Mucosa of descending colon (tissue), 3 donors: Measurements from ENCODE around the gene MNX1. TPM values are rescaled to one million over a fixed set of nuclear protein-coding genes. Genes with fewer than 3 reads are reported as not detected.

ENCODE experiments used
- ATAC-seq: fragments of 200-7000 bp; cut with Tn5 transposase; one replicate; pipeline ENCODE4 v1.9.1; 2020; ENCODE audit warnings: mild to moderate bottlenecking, moderate library complexity
- DNase-seq, 3 donors: peaks; one replicate each; pipeline ENCODE4 v3.0.0-alpha.2; 2020
- H3K36me3 ChIP-seq: fragments of 200-600 bp; one replicate; pipeline ENCODE4 v1.8.0; 2021; ENCODE audit warnings: low read depth, mild to moderate bottlenecking
- H3K4me1 ChIP-seq: fragments of 200-600 bp; one replicate; pipeline ENCODE4 v1.8.0; 2021; ENCODE audit warnings: low read depth, mild to moderate bottlenecking
- H3K4me3 ChIP-seq: fragments of 200-600 bp; one replicate; pipeline ENCODE4 v1.8.0; 2021; ENCODE audit warnings: mild to moderate bottlenecking
- H3K9me3 ChIP-seq: fragments of 200-600 bp; one replicate; pipeline ENCODE4 v1.8.0; 2021; ENCODE audit warnings: mild to moderate bottlenecking
- CTCF ChIP-seq: fragments of 200-600 bp; IDR thresholded peaks from one replicate; pipeline ENCODE4 v1.8.0; 2022; ENCODE audit warnings: antibody characterized with exemption, mild to moderate bottlenecking
- intact Hi-C, 2 donors: fragments of 100-400 bp; cut with DNase I in 1 of 2; cut with micrococcal nuclease in 1 of 2; formaldehyde crosslinking; loops; one replicate each; pipeline versions ENCODE4 v1.11.0 to v1.11.1; 2022; cut with DNase I, micrococcal nuclease
- total RNA-seq, 3 donors: library from RNA; stranded (reverse); fragmentation: NEBNext Ultra II Directional in 2 of 3; extraction: Animal tissue kit (Norgen Biotek cat#: 25700) in 2 of 3; gene quantifications; one replicate each; pipeline versions ENCODE4 v1.2.1 to v1.2.4, GENCODE V29; 2021 to 2023
- donor health status: DM: no; HTN: no; CAD: no; lungs with moderate emphysema.
- donor health status: DM: no; HTN: no; CAD: no.
- donor health status: DM: no; HTN: yes; CAD: no.

MNX1 gene
- total RNA-seq, 3 donors from 2014 or later: 9.7 to 24.9 (median 24.0) TPM

GRCh38 chr7:157007470-157008066, 2.9 kb downstream of the MNX1 start:
- intact Hi-C loops: no loop called here
- Histone ChIP-seq H3K4me3 (no peak overlapping the region), H3K9me3 (no peaks in the 10 kb centered on the region), H3K4me1 (peaks cover 33% of the 10 kb centered on the region), H3K36me3 (no peaks in the 10 kb centered on the region)
- DNase-seq (peak in 2 of 3 donors; percentile 63 to 73), ATAC-seq (peak; percentile 38)
- TF ChIP-seq CTCF: no peak

- Histone ChIP-seq H3K9me3 (no peaks in the 10 kb centered on the region), H3K4me3 (no peak overlapping the region), H3K4me1 (peaks cover 35% of the 10 kb centered on the region), H3K36me3 (no peaks in the 10 kb centered on the region)
- intact Hi-C loops: no loop called here
- no peak for DNase-seq
- TF ChIP-seq CTCF: no peak
- ATAC-seq: no peak
These were observed 3.5 kb downstream of the MNX1 start for GRCh38 chr7:157006829-157007469.

- intact Hi-C loops: no loop called here
- Histone ChIP-seq H3K36me3 (no peaks in the 10 kb centered on the region), H3K9me3 (no peaks in the 10 kb centered on the region), H3K4me1 (peaks cover 30% of the 10 kb centered on the region), H3K4me3 (no peak overlapping the region)
- DNase-seq (peak; percentile 62 to 82 (median 79)), ATAC-seq (peak; percentile 6)
- no peak for TF ChIP-seq CTCF
These were observed 4.2 kb downstream of the MNX1 start for GRCh38 chr7:157006205-157006747.

- Histone ChIP-seq H3K36me3 (no peaks in the 10 kb centered on the region), H3K4me1 (peaks cover 34% of the 10 kb centered on the region), H3K4me3 (no peak overlapping the region), H3K9me3 (no peaks in the 10 kb centered on the region)
- TF ChIP-seq CTCF: no peak
- DNase-seq (peak in 1 of 3 donors; percentile 7), ATAC-seq (no peak)
- intact Hi-C loops: no loop called here
These were observed 4.8 kb downstream of the MNX1 start for GRCh38 chr7:157005456-157006204.

GRCh38 chr7:157004521-157005455, 5.7 kb downstream of the MNX1 start:
- Histone ChIP-seq H3K36me3 (no peaks in the 10 kb centered on the region), H3K9me3 (no peaks in the 10 kb centered on the region), H3K4me1 (peaks cover 35% of the 10 kb centered on the region), H3K4me3 (no peak overlapping the region)
- TF ChIP-seq CTCF: no peak
- intact Hi-C loops: no loop called here
- DNase-seq (no peak), ATAC-seq (no peak)
